HG02852 (cell line): ENCODE data around the gene FLT1.

ENCODE experiments used
- ATAC-seq: cut with Tn5 transposase; IDR thresholded peaks from one replicate; pipeline ENCODE4 v1.9.1; 2021; ENCODE audit warnings: mild to moderate bottlenecking, moderate library complexity; ENCODE audit not compliant: unreplicated experiment

FLT1 gene

GRCh38 chr13:28494778-28495537 lies at the start of gene FLT1:
Gene FLT1 (minus strand): TSS chr13:28495128. CDS start chr13:28494843, 285 bp downstream.
- ATAC-seq, result no peak

- ATAC-seq, result no peak
Measured at GRCh38 chr13:28544026-28544425, 49.1 kb upstream of the FLT1 start.

- ATAC-seq, result no peak
Measured at GRCh38 chr13:28542804-28543203, 47.9 kb upstream of the FLT1 start.

- no peak for ATAC-seq
Measured at GRCh38 chr13:28541966-28542365, 47.0 kb upstream of the FLT1 start.

- ATAC-seq, result no peak
Measured at GRCh38 chr13:28540612-28541011, 45.7 kb upstream of the FLT1 start.

GRCh38 chr13:28539625-28540286 lies 44.8 kb upstream of the FLT1 start:
- ATAC-seq, result no peak

GRCh38 chr13:28538932-28539331 lies 44.0 kb upstream of the FLT1 start:
- ATAC-seq, result no peak

GRCh38 chr13:28537171-28537570 lies 42.2 kb upstream of the FLT1 start:
- no peak for ATAC-seq

GRCh38 chr13:28536371-28536770 lies 41.4 kb upstream of the FLT1 start:
- no peak for ATAC-seq

GRCh38 chr13:28535734-28536133 lies 40.8 kb upstream of the FLT1 start:
- no peak for ATAC-seq

- no peak for ATAC-seq
Measured at GRCh38 chr13:28534801-28535200, 39.9 kb upstream of the FLT1 start.

GRCh38 chr13:28534210-28534609 lies 39.3 kb upstream of the FLT1 start:
- ATAC-seq, result no peak

GRCh38 chr13:28533441-28534166 lies 38.7 kb upstream of the FLT1 start:
- no peak for ATAC-seq

- ATAC-seq, result no peak
Measured at GRCh38 chr13:28533125-28533436, 38.2 kb upstream of the FLT1 start.

- ATAC-seq, result no peak
Measured at GRCh38 chr13:28532388-28533124, 37.6 kb upstream of the FLT1 start.

GRCh38 chr13:28531845-28532387 lies 37.0 kb upstream of the FLT1 start:
- ATAC-seq, result no peak

GRCh38 chr13:28531077-28531844 lies 36.3 kb upstream of the FLT1 start:
- ATAC-seq, result no peak

- ATAC-seq, result no peak
Measured at GRCh38 chr13:28530729-28531076, 35.8 kb upstream of the FLT1 start.

GRCh38 chr13:28529836-28530235 lies 34.9 kb upstream of the FLT1 start:
- no peak for ATAC-seq

- no peak for ATAC-seq
Measured at GRCh38 chr13:28528848-28529247, 33.9 kb upstream of the FLT1 start.
